GM12872 (cell line): Measurements from ENCODE around the gene KRTAP10-11.

Source experiments
- CTCF ChIP-seq: IDR thresholded peaks from 3 replicates; pipeline ENCODE4 v1.5.1; 2011; ENCODE audit warnings: low read depth, mild to moderate bottlenecking, low read length, moderate library complexity; ENCODE audit not compliant: insufficient read depth

Gene KRTAP10-11

GRCh38 chr21:44613386-44614155 is 32.6 kb upstream of the KRTAP10-11 start:
- TF ChIP-seq CTCF = no peak

GRCh38 chr21:44614161-44614631 is 32.0 kb upstream of the KRTAP10-11 start:
- no peak for TF ChIP-seq CTCF

GRCh38 chr21:44614961-44615391 is 31.2 kb upstream of the KRTAP10-11 start:
- no peak for TF ChIP-seq CTCF

- TF ChIP-seq CTCF = no peak
These were observed 30.7 kb upstream of the KRTAP10-11 start for GRCh38 chr21:44615466-44615865.

- TF ChIP-seq CTCF = no peak
These were observed 30.2 kb upstream of the KRTAP10-11 start for GRCh38 chr21:44615911-44616590.

- no peak for TF ChIP-seq CTCF
These were observed 29.7 kb upstream of the KRTAP10-11 start for GRCh38 chr21:44616591-44616926.

GRCh38 chr21:44617071-44617501 is 29.1 kb upstream of the KRTAP10-11 start:
- no peak for TF ChIP-seq CTCF
